AML-193 (cell line): ENCODE measurements around the gene KLHL5.
"Not testable (repeated sequence)": the region's sequence is repeated elsewhere in the genome, so short reads cannot be mapped to it uniquely, and the experiment has no call there.

ENCODE experiments used
- DNase-seq, 2 experiments: peaks; one replicate each; lab custom pipeline; 2025; lab: John Stamatoyannopoulos, UW

KLHL5 gene

GRCh38 chr4:39062094-39062769 lies at the start of gene KLHL5:
Gene KLHL5 (plus strand): TSS chr4:39062232. CDS start chr4:39062653, 421 bp downstream.
- DNase-seq: no peak

GRCh38 chr4:39014028-39014427 lies 48.0 kb upstream of the KLHL5 start:
- DNase-seq: no peak

DNA sequence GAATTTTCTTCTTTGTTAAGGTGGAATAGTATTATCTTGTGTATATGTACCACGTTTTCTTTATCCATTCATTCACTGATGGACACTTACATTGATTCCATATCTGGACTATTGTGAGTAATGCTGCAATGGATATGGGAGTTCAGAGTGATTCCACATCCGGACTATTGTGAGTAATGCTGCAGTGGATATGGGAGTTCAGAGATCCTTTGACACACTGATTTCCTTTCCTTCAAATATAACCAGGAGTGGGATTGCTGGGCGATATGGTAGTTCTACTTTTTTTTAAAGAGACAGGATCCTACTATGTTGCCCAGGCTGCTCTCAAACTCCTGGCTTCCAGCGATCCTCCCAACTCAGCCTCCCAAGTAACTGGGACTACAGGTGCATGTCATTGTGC lies 41.9 kb upstream of the KLHL5 start:
- no peak for DNase-seq

GRCh38 chr4:39021631-39022030 lies 40.4 kb upstream of the KLHL5 start:
- no peak for DNase-seq

DNA sequence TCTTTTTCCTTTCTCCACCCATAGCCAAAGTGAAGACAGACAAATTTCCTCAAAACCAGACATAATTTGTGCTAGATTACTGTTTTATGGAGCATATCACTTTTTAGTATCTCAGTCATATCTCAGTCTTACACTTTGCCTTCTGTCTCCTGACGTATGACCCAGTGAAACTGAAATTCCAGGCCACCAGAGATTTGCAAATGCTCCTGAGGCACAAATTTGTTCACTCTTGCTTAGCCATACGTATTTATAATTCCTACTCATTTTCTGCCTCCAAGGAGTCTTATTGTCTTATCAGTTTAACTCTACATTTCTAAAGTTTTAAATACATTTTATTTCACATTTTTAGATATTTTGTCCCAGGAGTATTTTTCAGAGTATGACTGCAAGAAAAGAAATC lies 39.8 kb upstream of the KLHL5 start:
- DNase-seq: no peak

GRCh38 chr4:39023059-39023458 lies 39.0 kb upstream of the KLHL5 start:
- DNase-seq: no peak

DNA sequence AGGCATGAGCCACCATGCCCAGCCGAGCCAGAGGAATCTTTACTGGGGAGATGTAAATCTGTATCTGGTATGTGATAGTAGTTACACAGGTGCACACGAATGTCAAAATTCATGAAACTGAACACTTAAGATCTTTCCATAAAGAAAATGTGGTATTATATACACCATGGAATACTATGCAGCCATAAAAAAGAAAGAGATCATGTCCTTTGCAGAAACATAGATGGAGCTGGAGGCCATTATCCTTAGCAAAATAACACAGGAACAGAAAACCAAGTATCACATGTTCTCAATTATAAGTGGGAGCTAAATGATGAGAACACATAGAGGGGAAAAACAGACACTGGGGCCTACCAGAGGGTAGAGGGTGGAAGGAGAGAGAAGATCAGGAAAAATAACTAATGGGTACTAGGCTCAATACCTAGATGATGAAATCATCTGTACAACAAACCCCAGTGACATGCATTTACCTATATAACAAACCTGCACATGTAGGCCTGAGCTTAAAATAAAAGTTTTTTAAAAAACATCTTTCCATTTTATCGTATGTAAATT lies 37.6 kb upstream of the KLHL5 start:
- DNase-seq: no peak

- DNase-seq: peak; percentile 64 to 67
Measured at GRCh38 chr4:39025552-39026085, 36.4 kb upstream of the KLHL5 start.

DNA sequence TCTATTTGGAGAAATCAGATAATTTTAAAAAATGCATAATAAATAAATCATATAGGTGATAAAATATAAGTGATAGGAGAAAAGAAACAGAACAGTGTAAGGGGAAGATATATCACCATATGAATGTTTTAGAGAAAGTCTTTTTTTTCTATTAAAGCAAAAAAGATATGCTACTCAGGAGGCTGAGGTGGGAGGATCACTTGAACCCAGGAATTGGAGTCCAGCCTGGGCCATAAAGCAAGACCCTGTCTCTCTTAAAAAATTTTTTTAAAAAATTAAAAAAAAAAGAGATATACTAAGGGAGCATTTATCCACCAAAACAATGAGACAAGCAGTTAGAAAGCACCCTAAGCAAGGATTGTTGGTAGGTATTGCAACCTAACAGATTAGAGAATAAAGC lies 35.9 kb upstream of the KLHL5 start:
- no peak for DNase-seq

DNA sequence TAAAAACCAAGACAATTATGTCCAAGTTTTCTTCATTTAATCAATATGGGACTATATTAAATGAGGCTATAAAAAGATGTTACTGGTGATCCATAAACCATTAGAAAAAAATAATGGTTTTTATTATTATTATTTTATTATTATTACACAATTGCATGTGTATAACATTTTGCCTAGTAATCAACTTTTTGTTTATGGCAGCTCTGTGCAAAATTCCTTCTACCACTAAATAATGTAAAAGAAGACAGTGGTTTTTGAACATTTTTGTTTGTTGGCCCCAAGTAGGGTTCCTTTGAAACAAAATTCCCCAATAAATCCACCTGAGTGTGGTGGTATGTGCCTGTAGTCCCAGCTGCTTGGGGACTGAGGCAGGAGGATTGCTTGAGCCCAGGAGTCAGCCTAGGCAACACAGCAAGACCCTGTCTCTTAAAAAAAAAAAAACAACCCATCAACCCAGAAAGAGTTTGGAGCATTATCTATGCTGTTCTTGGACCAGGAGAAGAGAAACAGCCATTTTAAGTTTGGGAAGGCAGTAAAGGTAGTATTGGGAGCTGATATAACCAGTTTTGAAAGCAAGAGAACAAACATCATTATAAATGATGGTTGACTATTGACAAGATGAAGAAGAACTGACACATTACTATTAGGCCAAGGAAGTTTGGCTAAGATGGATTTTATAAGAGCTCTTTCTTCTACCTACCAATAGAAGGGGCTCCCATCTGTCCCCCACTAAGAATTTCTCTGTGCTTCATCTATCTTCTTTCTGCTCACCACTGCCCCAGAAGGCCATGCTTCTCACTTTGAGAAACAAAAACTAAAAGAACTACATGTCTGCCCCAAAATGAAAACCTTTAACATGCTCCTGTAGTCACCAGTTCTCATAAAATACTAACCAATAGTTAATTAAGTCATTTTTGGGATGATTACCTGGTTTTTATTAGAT lies 32.0 kb upstream of the KLHL5 start:
- DNase-seq: peak; percentile 18 to 31

GRCh38 chr4:39030725-39031124 lies 31.3 kb upstream of the KLHL5 start:
- DNase-seq: no peak

- DNase-seq: not testable (repeated sequence)
Measured at GRCh38 chr4:39031590-39032020, 30.4 kb upstream of the KLHL5 start.

DNA sequence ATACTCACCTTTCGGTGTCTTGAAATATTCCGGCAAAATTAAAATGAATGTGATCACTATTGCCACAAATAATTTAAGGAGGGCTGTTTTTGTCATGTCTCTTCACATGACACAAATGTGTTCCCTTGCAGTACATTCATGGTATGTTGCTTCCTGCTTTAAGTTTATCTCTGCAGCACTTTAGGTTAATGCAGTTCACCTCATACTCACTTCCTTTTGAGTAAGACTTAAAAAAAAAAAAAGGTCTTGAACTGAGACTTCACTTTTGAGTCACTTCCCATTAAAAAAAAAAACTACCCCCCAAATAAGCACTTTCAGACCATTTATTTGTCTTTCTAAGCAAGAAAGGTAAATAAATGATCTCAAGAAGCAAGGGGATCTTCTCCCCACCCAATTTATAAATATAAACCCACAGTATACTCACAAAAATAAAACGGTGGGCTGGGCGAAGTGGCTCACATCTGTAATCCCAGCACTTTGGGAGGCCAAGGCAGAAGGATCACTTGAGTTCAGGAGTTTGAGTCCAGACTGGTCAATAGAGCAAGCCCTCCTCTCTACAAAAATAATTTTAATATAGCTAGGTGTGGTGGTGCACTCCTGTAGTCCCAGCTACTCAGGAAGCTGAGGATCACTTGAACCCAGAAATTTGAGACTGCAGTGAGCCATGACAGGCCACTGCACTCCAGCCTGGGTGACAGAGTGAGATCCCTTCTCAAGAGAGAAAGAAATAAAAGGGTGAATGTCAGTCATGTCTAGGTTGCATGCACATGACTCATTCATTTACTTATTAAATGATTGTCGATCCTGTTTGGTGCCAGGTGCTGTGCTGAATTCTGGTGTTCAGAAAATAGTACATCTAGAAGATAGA lies 29.6 kb upstream of the KLHL5 start, which contains the start of gene TMEM156:
Gene TMEM156 (minus strand): TSS at position 192 of the 868 bp plus-strand sequence. CDS start 96 bp downstream, at position 96.
- DNase-seq: peak; percentile 79 to 84

- DNase-seq: no peak
Measured at GRCh38 chr4:39036172-39036571, 25.9 kb upstream of the KLHL5 start.

DNA sequence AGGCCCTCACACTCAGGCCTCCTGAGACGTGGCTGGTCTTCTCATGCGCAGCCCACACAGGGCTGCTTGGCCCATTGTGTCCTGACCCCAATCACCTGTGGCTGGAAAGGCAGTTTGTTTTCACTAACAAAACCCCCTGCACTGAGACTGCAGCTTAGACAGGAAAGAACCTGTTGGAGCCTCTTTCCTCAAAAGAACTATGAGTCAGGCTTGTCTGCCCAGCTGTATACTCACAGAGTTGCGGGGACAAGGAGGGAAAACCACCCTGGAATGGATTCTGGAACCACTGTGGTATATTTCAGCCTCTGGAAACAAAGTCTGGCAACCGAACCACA lies 24.6 kb upstream of the KLHL5 start:
- no peak for DNase-seq

- no peak for DNase-seq
Measured at GRCh38 chr4:39037941-39038340, 24.1 kb upstream of the KLHL5 start.

DNA sequence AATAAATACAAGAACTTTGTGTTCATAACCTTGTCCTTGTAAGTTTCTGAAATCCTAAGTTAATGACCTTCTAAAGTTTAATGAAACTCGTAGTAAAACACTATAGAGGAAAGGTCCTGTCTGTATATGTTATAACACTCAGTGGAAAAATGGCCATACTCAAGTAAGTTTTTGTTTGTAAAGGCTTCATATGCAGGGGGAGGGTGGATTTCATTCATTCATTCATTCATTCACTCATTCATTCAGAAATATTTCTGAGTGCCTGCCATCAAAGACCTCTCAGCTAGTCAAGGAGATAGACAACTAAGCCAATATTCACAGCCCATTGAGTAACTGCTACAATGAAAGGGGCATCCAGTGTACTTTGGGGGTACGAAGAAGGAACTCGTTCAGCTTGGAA lies 22.9 kb upstream of the KLHL5 start:
- DNase-seq: no peak

DNA sequence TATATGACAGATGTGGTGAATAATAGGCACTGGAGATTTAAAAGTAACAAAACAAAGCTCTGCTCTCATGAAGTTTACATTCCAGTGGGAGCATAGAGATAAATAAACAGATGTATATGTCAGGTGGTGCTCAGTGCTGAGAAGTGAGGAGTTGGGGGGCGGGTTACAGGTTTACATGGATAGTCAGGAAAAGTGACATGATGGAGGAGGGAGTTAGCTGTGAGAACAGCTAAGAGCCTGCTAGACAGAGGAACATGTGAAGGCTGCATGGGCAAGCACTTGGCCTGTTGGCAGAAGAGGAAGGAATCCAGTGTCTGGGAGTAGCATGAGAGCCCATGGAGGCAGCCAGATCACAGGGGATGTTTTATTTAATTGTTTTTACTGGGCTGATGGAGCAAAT lies 19.7 kb upstream of the KLHL5 start:
- DNase-seq: no peak

DNA sequence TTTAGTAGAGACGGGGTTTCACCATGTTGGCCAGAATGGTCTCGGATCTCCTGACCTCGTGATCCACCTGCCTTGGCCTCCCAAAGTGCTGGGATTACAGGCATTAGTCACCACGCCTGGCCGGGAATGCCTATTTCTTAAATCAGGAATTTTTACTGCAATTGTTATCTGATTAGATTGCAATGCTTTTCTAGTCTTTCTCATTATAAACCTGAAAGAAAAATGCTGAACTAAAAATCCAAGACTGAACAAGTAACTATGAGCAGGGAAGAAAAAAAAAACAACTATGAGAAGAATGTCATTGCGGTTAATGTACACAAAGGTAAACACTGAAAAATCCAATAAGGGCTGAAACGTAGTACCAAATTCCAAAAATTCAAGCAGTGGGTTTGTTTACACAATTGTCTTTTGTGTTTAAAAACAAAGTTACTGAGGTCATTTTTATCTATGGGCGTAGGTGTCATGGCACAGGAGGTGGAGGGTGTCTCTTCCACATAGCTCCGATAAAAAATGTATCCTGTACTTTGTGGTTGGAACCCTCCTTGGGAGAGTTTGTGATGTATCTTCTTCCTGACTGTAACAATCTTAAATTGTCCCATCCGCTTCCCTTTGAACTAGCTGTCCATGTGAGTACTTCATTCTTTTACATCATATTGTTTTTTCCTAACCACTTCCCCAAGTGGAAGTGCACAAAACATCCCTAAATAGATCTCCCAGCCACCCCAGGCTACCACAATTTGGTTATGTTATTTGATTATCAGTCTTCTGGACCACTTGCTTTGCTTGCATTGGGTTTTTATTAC lies 18.8 kb upstream of the KLHL5 start:
- DNase-seq: peak; percentile 16 to 42

- no peak for DNase-seq
Measured at GRCh38 chr4:39043861-39044363, 18.1 kb upstream of the KLHL5 start.
